Measurements from ENCODE around the gene MUSTN1. TPM values are rescaled to one million over a fixed set of nuclear protein-coding genes. Genes with fewer than 3 reads are reported as not detected.
A peak's percentile ranks its signal among the peaks of the same experiment; 100 is the strongest.

Gene MUSTN1
- total RNA-seq, result 23.9 TPM

GRCh38 chr3:52834871-52835501 is at the start of gene MUSTN1:
Gene MUSTN1, minus strand, starts transcription at chr3:52835019. Its CDS starts 71 bp downstream, at chr3:52834948.
- intact Hi-C loops (cut with DNase I), result no loop called here
- DNase-seq (ENCODE audit: low spot score) (no peak), ATAC-seq (peak; percentile 78)

- no peak for DNase-seq (ENCODE audit: low spot score)
- no peak for ATAC-seq
- intact Hi-C loops (cut with DNase I), result no loop called here
Measured at GRCh38 chr3:52882377-52882776, 47.6 kb upstream of the MUSTN1 start.

GRCh38 chr3:52881871-52882270 is 47.1 kb upstream of the MUSTN1 start:
- DNase-seq (ENCODE audit: low spot score) (no peak), ATAC-seq (no peak)
- intact Hi-C loops (cut with DNase I), result no loop called here

GRCh38 chr3:52880474-52880873 is 45.7 kb upstream of the MUSTN1 start:
- ATAC-seq (no peak), DNase-seq (ENCODE audit: low spot score) (no peak)
- intact Hi-C loops (cut with DNase I), result no loop called here

- no peak for DNase-seq (ENCODE audit: low spot score)
Measured at GRCh38 chr3:52880047-52880446, 45.2 kb upstream of the MUSTN1 start.

GRCh38 chr3:52879581-52879980 is 44.8 kb upstream of the MUSTN1 start:
- no peak for ATAC-seq
- no peak for DNase-seq (ENCODE audit: low spot score)
- intact Hi-C loops (cut with DNase I), result no loop called here

More at GRCh38 chr3:52880047-52880446, 45.2 kb upstream of the MUSTN1 start:
- intact Hi-C loops (cut with DNase I), result no loop called here
- ATAC-seq, result no peak

- DNase-seq (ENCODE audit: low spot score), result no peak
- intact Hi-C loops (cut with DNase I), result no loop called here
- ATAC-seq, result no peak
Measured at GRCh38 chr3:52879090-52879489, 44.3 kb upstream of the MUSTN1 start.

GRCh38 chr3:52877085-52877484 is 42.3 kb upstream of the MUSTN1 start:
- DNase-seq (ENCODE audit: low spot score), result no peak
- intact Hi-C loops (cut with DNase I), result no loop called here
- no peak for ATAC-seq

- intact Hi-C loops (cut with DNase I), result no loop called here
- ATAC-seq (no peak), DNase-seq (ENCODE audit: low spot score) (no peak)
Measured at GRCh38 chr3:52874864-52875587, 40.2 kb upstream of the MUSTN1 start.

- intact Hi-C loops (cut with DNase I), result no loop called here
- DNase-seq (ENCODE audit: low spot score) (no peak), ATAC-seq (no peak)
Measured at GRCh38 chr3:52874160-52874701, 39.4 kb upstream of the MUSTN1 start.

- intact Hi-C loops (cut with DNase I), result no loop called here
Measured at GRCh38 chr3:52873433-52874159, 38.8 kb upstream of the MUSTN1 start.

GRCh38 chr3:52872245-52872644 is 37.4 kb upstream of the MUSTN1 start:
- DNase-seq (ENCODE audit: low spot score) (no peak), ATAC-seq (no peak)
- intact Hi-C loops (cut with DNase I), result no loop called here

More at GRCh38 chr3:52873433-52874159, 38.8 kb upstream of the MUSTN1 start:
- no peak for ATAC-seq
- no peak for DNase-seq (ENCODE audit: low spot score)

- DNase-seq (ENCODE audit: low spot score) (no peak), ATAC-seq (no peak)
- intact Hi-C loops (cut with DNase I), result no loop called here
Measured at GRCh38 chr3:52871761-52872160, 36.9 kb upstream of the MUSTN1 start.

GRCh38 chr3:52870471-52870870 is 35.7 kb upstream of the MUSTN1 start:
- intact Hi-C loops (cut with DNase I), result no loop called here
- ATAC-seq, result no peak
- DNase-seq (ENCODE audit: low spot score), result no peak

- ATAC-seq (no peak), DNase-seq (ENCODE audit: low spot score) (no peak)
- intact Hi-C loops (cut with DNase I), result no loop called here
Measured at GRCh38 chr3:52866427-52866826, 31.6 kb upstream of the MUSTN1 start.

GRCh38 chr3:52865994-52866393 is 31.2 kb upstream of the MUSTN1 start:
- intact Hi-C loops (cut with DNase I), result no loop called here
- DNase-seq (ENCODE audit: low spot score), result no peak
- no peak for ATAC-seq

- DNase-seq (ENCODE audit: low spot score) (no peak), ATAC-seq (peak; percentile 32)
- intact Hi-C loops (cut with DNase I), result no loop called here
Measured at GRCh38 chr3:52860424-52860768, 25.6 kb upstream of the MUSTN1 start.

- intact Hi-C loops (cut with DNase I), result no loop called here
- ATAC-seq (no peak), DNase-seq (ENCODE audit: low spot score) (no peak)
Measured at GRCh38 chr3:52859686-52860423, 25.0 kb upstream of the MUSTN1 start.

- intact Hi-C loops (cut with DNase I), result no loop called here
- ATAC-seq, result no peak
- no peak for DNase-seq (ENCODE audit: low spot score)
Measured at GRCh38 chr3:52857864-52858263, 23.0 kb upstream of the MUSTN1 start.

All from sciatic nerve (tissue), 2 donors.